ENCODE data around the gene FRMD1.

- TF ChIP-seq POLR2A (IDR thresholded peaks at IDR 0.05; ENCODE audit: low read depth, low read length) (no peak), POLR2AphosphoS5 (IDR thresholded peaks at IDR 0.05; ENCODE audit: low read depth, low read length) (no peak), PAX5 (IDR thresholded peaks at IDR 0.05; ENCODE audit: insufficient read depth, low read length, severe bottlenecking) (no peak), TAF1 (IDR thresholded peaks at IDR 0.05; ENCODE audit: low read depth, low read length) (no peak), SPI1 (IDR thresholded peaks at IDR 0.05; ENCODE audit: low read depth, low read length) (no peak)
Observed at GRCh38 chr6:168038576-168039140, 40.4 kb downstream of the FRMD1 start.
